GM19455 (cell line): ENCODE data around the gene SLC22A2.

Experiments
- ATAC-seq: cut with Tn5 transposase; IDR thresholded peaks from one replicate; pipeline ENCODE4 v1.9.1; 2021; ENCODE audit not compliant: unreplicated experiment

Gene SLC22A2

GRCh38 chr6:160274871-160275510, 16.4 kb upstream of the SLC22A2 start:
- no peak for ATAC-seq

GRCh38 chr6:160273750-160274149, 15.1 kb upstream of the SLC22A2 start:
- no peak for ATAC-seq

GRCh38 chr6:160273196-160273595, 14.6 kb upstream of the SLC22A2 start:
- ATAC-seq = no peak

GRCh38 chr6:160272707-160273106, 14.1 kb upstream of the SLC22A2 start:
- ATAC-seq = no peak

- no peak for ATAC-seq
Observed at GRCh38 chr6:160270347-160270746, 11.7 kb upstream of the SLC22A2 start.

GRCh38 chr6:160269771-160270170, 11.2 kb upstream of the SLC22A2 start:
- no peak for ATAC-seq

GRCh38 chr6:160269023-160269521, 10.5 kb upstream of the SLC22A2 start:
- ATAC-seq = no peak

- ATAC-seq = no peak
Observed at GRCh38 chr6:160267102-160267501, 8.5 kb upstream of the SLC22A2 start.

GRCh38 chr6:160265869-160266476, 7.4 kb upstream of the SLC22A2 start:
- ATAC-seq = no peak

GRCh38 chr6:160264061-160264612, 5.5 kb upstream of the SLC22A2 start:
- no peak for ATAC-seq

- no peak for ATAC-seq
Observed at GRCh38 chr6:160263196-160263939, 4.7 kb upstream of the SLC22A2 start.

GRCh38 chr6:160261991-160262680, 3.5 kb upstream of the SLC22A2 start:
- no peak for ATAC-seq

GRCh38 chr6:160260803-160261450, 2.3 kb upstream of the SLC22A2 start:
- ATAC-seq = no peak

- ATAC-seq = no peak
Observed at GRCh38 chr6:160260367-160260766, 1.7 kb upstream of the SLC22A2 start.

GRCh38 chr6:160259598-160259997, 977 bp upstream of the SLC22A2 start:
- ATAC-seq = no peak

- no peak for ATAC-seq
Observed at GRCh38 chr6:160259143-160259425, 463 bp upstream of the SLC22A2 start.

GRCh38 chr6:160256445-160256844, 2.2 kb downstream of the SLC22A2 start:
- ATAC-seq = no peak

GRCh38 chr6:160254467-160255312, 3.9 kb downstream of the SLC22A2 start:
- ATAC-seq = no peak

- no peak for ATAC-seq
Observed at GRCh38 chr6:160253714-160254113, 4.9 kb downstream of the SLC22A2 start.

GRCh38 chr6:160253292-160253691, 5.3 kb downstream of the SLC22A2 start:
- no peak for ATAC-seq
